ENCODE measurements around the gene PRDM12.

Gene PRDM12

GRCh38 chr9:130699047-130699446 is 34.7 kb downstream of the PRDM12 start:
- Mint-ChIP-seq H3K4me1 (peaks cover 36% of the 10 kb centered on the region), H3K27ac (no peak overlapping the region), H3K27me3 (no peaks in the 10 kb centered on the region), H3K36me3 (peaks cover 53% of the 10 kb centered on the region), H3K9me3 (no peaks in the 10 kb centered on the region), H3K4me3 (no peak overlapping the region)
- DNase-seq: no peak
- CTCF ChIA-PET: interaction anchor here (1.3 to 3.9 kb wide), 2 partner anchors 8 to 165 kb away, joined by 5 to 39 read pairs; no protein-coding TSS in a partner anchor

- H3K9me3 Mint-ChIP-seq: no peaks in the 10 kb centered on the region
- no peak overlapping the region for H3K27ac Mint-ChIP-seq
- peaks cover 19% of the 10 kb centered on the region for H3K4me1 Mint-ChIP-seq
- no peaks in the 10 kb centered on the region for H3K27me3 Mint-ChIP-seq
- peaks cover 44% of the 10 kb centered on the region for H3K36me3 Mint-ChIP-seq
- CTCF ChIA-PET: interaction anchor here (0.6 to 3.9 kb wide), 23 partner anchors 8 to 731 kb away, joined by 3 to 39 read pairs (median 5); partner anchors contain the start of gene EXOSC2
- peak; percentile 77 for DNase-seq
- no peak overlapping the region for H3K4me3 Mint-ChIP-seq
Measured at GRCh38 chr9:130701059-130702022, 36.9 kb downstream of the PRDM12 start.

- Mint-ChIP-seq H3K4me1 (peaks cover 7% of the 10 kb centered on the region), H3K27me3 (no peaks in the 10 kb centered on the region), H3K36me3 (peaks cover 33% of the 10 kb centered on the region), H3K4me3 (no peak overlapping the region), H3K9me3 (no peaks in the 10 kb centered on the region), H3K27ac (no peak overlapping the region)
- DNase-seq: no peak
- CTCF ChIA-PET: interaction anchor here (1.1 to 1.6 kb wide), 3 partner anchors 68 to 343 kb away, joined by 4 to 6 read pairs (median 4); no protein-coding TSS in a partner anchor
Measured at GRCh38 chr9:130703501-130703900, 39.1 kb downstream of the PRDM12 start.

- H3K4me1 Mint-ChIP-seq: peaks cover 4% of the 10 kb centered on the region
- DNase-seq: peak; percentile 79
- H3K27ac Mint-ChIP-seq: no peak overlapping the region
- H3K36me3 Mint-ChIP-seq: peaks cover 17% of the 10 kb centered on the region
- CTCF ChIA-PET: interaction anchor here (0.7 to 3.6 kb wide), 16 partner anchors 8 to 343 kb away, joined by 3 to 22 read pairs (median 5); partner anchors contain the start of gene EXOSC2
- H3K27me3 Mint-ChIP-seq: peaks cover 6% of the 10 kb centered on the region
- H3K4me3 Mint-ChIP-seq: no peak overlapping the region
- no peaks in the 10 kb centered on the region for H3K9me3 Mint-ChIP-seq
Measured at GRCh38 chr9:130707225-130707976, 43.0 kb downstream of the PRDM12 start.

GRCh38 chr9:130710822-130711352 is 46.5 kb downstream of the PRDM12 start:
- H3K4me3 Mint-ChIP-seq: no peak overlapping the region
- peaks cover 31% of the 10 kb centered on the region for H3K4me1 Mint-ChIP-seq
- no peak overlapping the region for H3K27ac Mint-ChIP-seq

GRCh38 chr9:130711469-130711868 is 47.1 kb downstream of the PRDM12 start:
- CTCF ChIA-PET: interaction anchor here (2.1 kb wide), 1 partner anchor 10 kb away, joined by 17 read pairs; no protein-coding TSS in a partner anchor
- Mint-ChIP-seq H3K36me3 (no peaks in the 10 kb centered on the region), H3K27me3 (peaks cover 8% of the 10 kb centered on the region), H3K27ac (peak overlapping the region; percentile 47), H3K4me1 (peaks cover 33% of the 10 kb centered on the region), H3K9me3 (no peaks in the 10 kb centered on the region), H3K4me3 (no peak overlapping the region)
- DNase-seq: no peak

More at GRCh38 chr9:130710822-130711352, 46.5 kb downstream of the PRDM12 start:
- no peaks in the 10 kb centered on the region for H3K9me3 Mint-ChIP-seq
- H3K36me3 Mint-ChIP-seq: no peaks in the 10 kb centered on the region
- CTCF ChIA-PET: interaction anchor here (2.1 kb wide), 1 partner anchor 10 kb away, joined by 17 read pairs; no protein-coding TSS in a partner anchor
- H3K27me3 Mint-ChIP-seq: peaks cover 8% of the 10 kb centered on the region
- DNase-seq: no peak

GRCh38 chr9:130712564-130713285 is 48.3 kb downstream of the PRDM12 start:
- Mint-ChIP-seq H3K36me3 (no peaks in the 10 kb centered on the region), H3K4me1 (peaks cover 35% of the 10 kb centered on the region), H3K27me3 (peaks cover 8% of the 10 kb centered on the region), H3K27ac (peak overlapping the region; percentile 97), H3K9me3 (no peaks in the 10 kb centered on the region), H3K4me3 (peak overlapping the region; percentile 94)
- DNase-seq: peak; percentile 98
- CTCF ChIA-PET: no interaction called here

- DNase-seq: peak; percentile 45
- no peaks in the 10 kb centered on the region for H3K9me3 Mint-ChIP-seq
- H3K4me3 Mint-ChIP-seq: peak overlapping the region; percentile 94
- no peaks in the 10 kb centered on the region for H3K36me3 Mint-ChIP-seq
- peaks cover 35% of the 10 kb centered on the region for H3K4me1 Mint-ChIP-seq
- peak overlapping the region; percentile 97 for H3K27ac Mint-ChIP-seq
- CTCF ChIA-PET: interaction anchor here (1.2 kb wide), 1 partner anchor 12 kb away, joined by 5 read pairs; no protein-coding TSS in a partner anchor
- H3K27me3 Mint-ChIP-seq: peaks cover 8% of the 10 kb centered on the region
Measured at GRCh38 chr9:130713286-130713960, 49.0 kb downstream of the PRDM12 start.

- Mint-ChIP-seq H3K36me3 (no peaks in the 10 kb centered on the region), H3K27ac (no peak overlapping the region), H3K27me3 (peaks cover 8% of the 10 kb centered on the region), H3K9me3 (no peaks in the 10 kb centered on the region), H3K4me1 (peaks cover 35% of the 10 kb centered on the region), H3K4me3 (peak overlapping the region; percentile 94)
- DNase-seq: no peak
- CTCF ChIA-PET: interaction anchor here (0.9 kb wide), 1 partner anchor 8 kb away, joined by 5 read pairs; no protein-coding TSS in a partner anchor
Measured at GRCh38 chr9:130714586-130715110, 50.3 kb downstream of the PRDM12 start.

- Mint-ChIP-seq H3K27ac (no peak overlapping the region), H3K9me3 (no peaks in the 10 kb centered on the region), H3K4me3 (peak overlapping the region; percentile 17), H3K27me3 (peaks cover 8% of the 10 kb centered on the region), H3K4me1 (peaks cover 35% of the 10 kb centered on the region), H3K36me3 (no peaks in the 10 kb centered on the region)
- no peak for DNase-seq
- CTCF ChIA-PET: interaction anchor here (0.9 kb wide), 1 partner anchor 9 kb away, joined by 5 read pairs; no protein-coding TSS in a partner anchor
Measured at GRCh38 chr9:130715270-130715669, 50.9 kb downstream of the PRDM12 start.

- CTCF ChIA-PET: no interaction called here
- DNase-seq: no peak
- Mint-ChIP-seq H3K9me3 (no peaks in the 10 kb centered on the region), H3K27me3 (no peaks in the 10 kb centered on the region), H3K4me3 (no peak overlapping the region), H3K4me1 (peaks cover 31% of the 10 kb centered on the region), H3K27ac (no peak overlapping the region), H3K36me3 (no peaks in the 10 kb centered on the region)
Measured at GRCh38 chr9:130718562-130718961, 54.2 kb downstream of the PRDM12 start.

- no peaks in the 10 kb centered on the region for H3K27me3 Mint-ChIP-seq
- H3K36me3 Mint-ChIP-seq: no peaks in the 10 kb centered on the region
- H3K4me1 Mint-ChIP-seq: peaks cover 9% of the 10 kb centered on the region
- no peak overlapping the region for H3K4me3 Mint-ChIP-seq
- H3K27ac Mint-ChIP-seq: no peak overlapping the region
- DNase-seq: no peak
- H3K9me3 Mint-ChIP-seq: no peaks in the 10 kb centered on the region
- CTCF ChIA-PET: no interaction called here
Measured at GRCh38 chr9:130720762-130721161, 56.4 kb downstream of the PRDM12 start.

Data from activated naive CD4-positive, alpha-beta T cell treated with anti-CD3 and anti-CD28 coated beads, Interleukin-2, amount 10 ng/mL, durations not matched to agents 7 days and 5 days (primary cell).